ENCODE data around the gene RAET1G. TPM values are rescaled to one million over a fixed set of nuclear protein-coding genes. Genes with fewer than 3 reads are reported as not detected.

Gene RAET1G
- total RNA-seq, 1 donor from 2014 or later: 0.60 TPM

GRCh38 chr6:149965194-149966020 is 42.5 kb upstream of the RAET1G start:
- no peak for DNase-seq (ENCODE audit: low spot score)
- Mint-ChIP-seq H3K4me1 (ENCODE audit: low read depth) (peaks cover 29% of the 10 kb centered on the region), H3K27ac (ENCODE audit: unreplicated experiment) (peak overlapping the region; percentile 61), H3K4me3 (ENCODE audit: unreplicated experiment) (peak overlapping the region; percentile 99), H3K36me3 (ENCODE audit: low read depth) (peaks cover 14% of the 10 kb centered on the region), H3K27me3 (ENCODE audit: low read depth) (peaks cover 6% of the 10 kb centered on the region), H3K9me3 (ENCODE audit: low read depth) (peaks cover 3% of the 10 kb centered on the region)
- TF ChIP-seq CTCF (IDR thresholded peaks at IDR 0.05): no peak

- Mint-ChIP-seq H3K27me3 (ENCODE audit: low read depth) (peaks cover 8% of the 10 kb centered on the region), H3K4me1 (ENCODE audit: low read depth) (peaks cover 29% of the 10 kb centered on the region), H3K4me3 (ENCODE audit: unreplicated experiment) (peak overlapping the region; percentile 99), H3K9me3 (ENCODE audit: low read depth) (no peaks in the 10 kb centered on the region), H3K27ac (ENCODE audit: unreplicated experiment) (peak overlapping the region; percentile 95), H3K36me3 (ENCODE audit: low read depth) (peaks cover 8% of the 10 kb centered on the region)
- no peak for TF ChIP-seq CTCF (IDR thresholded peaks at IDR 0.05)
- no peak for DNase-seq (ENCODE audit: low spot score)
Observed at GRCh38 chr6:149964308-149965193, 41.6 kb upstream of the RAET1G start.

GRCh38 chr6:149963462-149964307 is 40.8 kb upstream of the RAET1G start, which contains the start of gene ULBP1:
Gene ULBP1, plus strand, starts transcription at chr6:149963943. Its CDS starts 107 bp downstream, at chr6:149964050.
- H3K9me3 Mint-ChIP-seq (ENCODE audit: low read depth): no peaks in the 10 kb centered on the region
- H3K36me3 Mint-ChIP-seq (ENCODE audit: low read depth): no peaks in the 10 kb centered on the region
- peak within 1 kb of the TSS; percentile 99 for H3K4me3 Mint-ChIP-seq (ENCODE audit: unreplicated experiment)
- peak; percentile 60 for TF ChIP-seq CTCF (IDR thresholded peaks at IDR 0.05)
- H3K27ac Mint-ChIP-seq (ENCODE audit: unreplicated experiment): peak within 1 kb of the TSS; percentile 95
- peaks cover 29% of the 10 kb centered on the region for H3K4me1 Mint-ChIP-seq (ENCODE audit: low read depth)
- DNase-seq (ENCODE audit: low spot score): no peak
- H3K27me3 Mint-ChIP-seq (ENCODE audit: low read depth): peaks cover 17% of the 10 kb centered on the region

- no peak for TF ChIP-seq CTCF (IDR thresholded peaks at IDR 0.05)
- H3K4me3 Mint-ChIP-seq (ENCODE audit: unreplicated experiment): peak overlapping the region; percentile 99
- H3K27me3 Mint-ChIP-seq (ENCODE audit: low read depth): peaks cover 18% of the 10 kb centered on the region
- H3K36me3 Mint-ChIP-seq (ENCODE audit: low read depth): no peaks in the 10 kb centered on the region
- no peak for DNase-seq (ENCODE audit: low spot score)
- no peaks in the 10 kb centered on the region for H3K9me3 Mint-ChIP-seq (ENCODE audit: low read depth)
- peak overlapping the region; percentile 95 for H3K27ac Mint-ChIP-seq (ENCODE audit: unreplicated experiment)
- H3K4me1 Mint-ChIP-seq (ENCODE audit: low read depth): peaks cover 29% of the 10 kb centered on the region
Observed at GRCh38 chr6:149963212-149963461, 40.2 kb upstream of the RAET1G start.
